MCF 10A (cell line): ENCODE data around the gene PTPRN2. TPM values are rescaled to one million over a fixed set of nuclear protein-coding genes. Genes with fewer than 3 reads are reported as not detected.

Experiments used
- BruUV-seq: library from RNA; stranded (reverse); fragments of 400-500 nt; replicated peaks from 2 replicates; lab custom pipeline; 2021; lab: Mats Ljungman, UMichigan
- CTCF ChIA-PET: fragments of 300-600 bp; sonication (Branson Sonifier 250); formaldehyde crosslinking; extraction: SDS; loops from one replicate; lab custom pipeline; 2021; ENCODE audit warnings: antibody characterized with exemption, inconsistent platforms; lab: Yijun Ruan, JAX
- POLR2A ChIA-PET: fragments of 300-600, 350-650 bp; sonication (Branson Sonifier 250); formaldehyde crosslinking; extraction: SDS; loops from one replicate; lab custom pipeline; 2020; ENCODE audit warnings: antibody characterized with exemption, inconsistent platforms; lab: Yijun Ruan, JAX
- DNase-seq: peaks from one replicate; pipeline ENCODE4 v3.0.0-alpha.2; 2018; ENCODE audit not compliant: unreplicated experiment
- H3K27ac Mint-ChIP-seq: one replicate; pipeline ENCODE4 v1.8.0; 2022; ENCODE audit warnings: mild to moderate bottlenecking, low read depth, mixed read lengths; ENCODE audit not compliant: unreplicated experiment
- H3K27me3 Mint-ChIP-seq: one replicate; pipeline ENCODE4 v1.8.0; 2022; ENCODE audit warnings: mixed read lengths; ENCODE audit not compliant: insufficient read depth, unreplicated experiment
- H3K36me3 Mint-ChIP-seq: one replicate; pipeline ENCODE4 v1.8.0; 2022; ENCODE audit warnings: mild to moderate bottlenecking, moderate library complexity, mixed read lengths; ENCODE audit not compliant: insufficient read depth, unreplicated experiment
- H3K4me1 Mint-ChIP-seq: one replicate; pipeline ENCODE4 v1.8.0; 2022; ENCODE audit warnings: mixed read lengths; ENCODE audit not compliant: insufficient read depth, unreplicated experiment
- H3K4me3 Mint-ChIP-seq: one replicate; pipeline ENCODE4 v1.8.0; 2022; ENCODE audit warnings: mild to moderate bottlenecking, moderate library complexity, mixed read lengths; ENCODE audit not compliant: unreplicated experiment
- H3K9me3 Mint-ChIP-seq: one replicate; pipeline ENCODE4 v1.8.0; 2022; ENCODE audit warnings: mixed read lengths; ENCODE audit not compliant: unreplicated experiment
- CTCF ChIP-seq: fragments of 200-600 bp; IDR thresholded peaks from one replicate; pipeline ENCODE4 v1.8.0; 2022; ENCODE audit warnings: antibody characterized with exemption, mild to moderate bottlenecking; ENCODE audit not compliant: unreplicated experiment
- intact Hi-C: fragments of 100-400 bp; cut with micrococcal nuclease; formaldehyde crosslinking; loops from 2 replicates; pipeline ENCODE4 v1.14.1; 2022
- total RNA-seq: library from RNA; stranded (reverse); gene quantifications from 2 replicates; pipeline ENCODE4 v1.2.3, GENCODE V29; 2022

The PTPRN2 gene
- total RNA-seq, 1 experiment from 2014 or later, result 4.5 TPM

GRCh38 chr7:157514306-157514705 lies 1073.3 kb downstream of the PTPRN2 start:
- intact Hi-C loops, result no loop called here
- ChIA-PET POLR2A (no interaction called here), CTCF (no interaction called here)
- BruUV-seq, result no TSS peak
- H3K4me1 Mint-ChIP-seq, result no peaks in the 10 kb centered on the region
- DNase-seq, result no peak
- no peak for TF ChIP-seq CTCF
- H3K27me3 Mint-ChIP-seq, result peaks cover 13% of the 10 kb centered on the region
- H3K4me3 Mint-ChIP-seq, result no peak overlapping the region
- H3K9me3 Mint-ChIP-seq, result no peaks in the 10 kb centered on the region
- no peaks in the 10 kb centered on the region for H3K36me3 Mint-ChIP-seq
- no peak overlapping the region for H3K27ac Mint-ChIP-seq

GRCh38 chr7:157513682-157514081 lies 1073.9 kb downstream of the PTPRN2 start:
- no TSS peak for BruUV-seq
- no peak overlapping the region for H3K27ac Mint-ChIP-seq
- no peaks in the 10 kb centered on the region for H3K36me3 Mint-ChIP-seq
- no peak overlapping the region for H3K4me3 Mint-ChIP-seq
- ChIA-PET CTCF (no interaction called here), POLR2A (no interaction called here)
- DNase-seq, result no peak
- TF ChIP-seq CTCF, result no peak
- no peaks in the 10 kb centered on the region for H3K4me1 Mint-ChIP-seq
- H3K27me3 Mint-ChIP-seq, result peaks cover 14% of the 10 kb centered on the region
- intact Hi-C loops, result no loop called here
- no peaks in the 10 kb centered on the region for H3K9me3 Mint-ChIP-seq

- no peaks in the 10 kb centered on the region for H3K36me3 Mint-ChIP-seq
- no peak overlapping the region for H3K27ac Mint-ChIP-seq
- no peak overlapping the region for H3K4me3 Mint-ChIP-seq
- no TSS peak for BruUV-seq
- TF ChIP-seq CTCF, result no peak
- ChIA-PET CTCF (no interaction called here), POLR2A (no interaction called here)
- intact Hi-C loops, result no loop called here
- DNase-seq, result no peak
- no peaks in the 10 kb centered on the region for H3K4me1 Mint-ChIP-seq
- H3K27me3 Mint-ChIP-seq, result peaks cover 18% of the 10 kb centered on the region
- no peaks in the 10 kb centered on the region for H3K9me3 Mint-ChIP-seq
Observed at GRCh38 chr7:157513162-157513621, 1074.4 kb downstream of the PTPRN2 start.

- no TSS peak for BruUV-seq
- no peak for DNase-seq
- H3K9me3 Mint-ChIP-seq, result no peaks in the 10 kb centered on the region
- no peaks in the 10 kb centered on the region for H3K36me3 Mint-ChIP-seq
- TF ChIP-seq CTCF, result no peak
- H3K4me3 Mint-ChIP-seq, result no peak overlapping the region
- CTCF ChIA-PET, result no interaction called here
- H3K27me3 Mint-ChIP-seq, result peaks cover 47% of the 10 kb centered on the region
- no peaks in the 10 kb centered on the region for H3K4me1 Mint-ChIP-seq
- POLR2A ChIA-PET, result no interaction called here
- intact Hi-C loops, result no loop called here
- H3K27ac Mint-ChIP-seq, result no peak overlapping the region
Observed at GRCh38 chr7:157509226-157509625, 1078.4 kb downstream of the PTPRN2 start.
